ENCODE measurements around the gene DLGAP4.

DNA sequence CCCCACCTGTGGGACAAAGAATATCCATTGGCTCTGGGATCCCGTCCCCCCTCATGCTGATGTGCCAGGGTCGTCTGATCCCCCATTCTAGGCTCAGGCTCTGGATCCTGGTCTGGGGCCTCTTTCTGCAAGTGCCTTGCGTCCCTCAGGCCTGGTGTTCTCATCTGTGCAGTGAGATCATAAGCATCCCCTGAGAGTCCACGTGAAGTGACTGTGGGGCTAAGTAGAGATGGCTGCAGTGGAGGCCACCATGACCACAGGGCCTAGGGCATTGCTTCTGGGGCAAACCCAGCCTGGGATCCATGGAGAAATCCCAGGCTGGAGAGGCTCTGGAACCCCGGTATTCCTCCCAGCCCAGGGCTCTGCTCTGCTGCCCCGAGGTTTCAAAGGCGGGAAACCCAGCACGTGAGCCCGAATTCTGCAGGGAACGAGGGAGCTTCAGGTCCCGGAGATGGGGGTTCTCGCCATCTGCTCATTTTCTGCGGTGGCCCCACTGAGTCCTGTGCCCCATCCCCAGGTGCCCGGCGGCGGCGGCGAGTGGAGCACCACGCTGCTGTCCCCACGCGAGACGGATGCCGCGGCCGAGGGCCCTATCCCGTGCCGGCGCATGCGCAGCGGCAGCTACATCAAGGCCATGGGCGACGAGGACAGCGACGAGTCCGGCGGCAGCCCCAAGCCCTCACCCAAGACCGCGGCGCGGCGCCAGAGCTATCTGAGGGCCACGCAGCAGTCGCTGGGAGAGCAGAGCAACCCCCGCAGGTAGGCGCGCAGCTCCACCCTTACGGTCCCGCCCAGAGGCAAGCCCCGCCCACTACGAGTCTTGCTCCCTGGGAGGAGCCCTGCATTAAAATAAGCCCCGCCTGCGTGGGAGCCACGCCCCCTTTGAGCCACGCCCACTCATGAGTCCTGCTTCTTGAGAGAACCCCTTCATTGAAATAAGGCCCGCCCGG lies 129.7 kb downstream of the DLGAP4 start:
- TF ChIP-seq CTCF (IDR thresholded peaks at IDR 0.05) (peak in 1 of 7 experiments; percentile 28), POLR2A (IDR thresholded peaks at IDR 0.05) (no peak)

All from body of pancreas (tissue), 4 donors.